Keratinocyte (primary cell): ENCODE data around the gene S100P. TPM values are rescaled to one million over a fixed set of nuclear protein-coding genes. Genes with fewer than 3 reads are reported as not detected.

ENCODE experiments used
- DNase-seq: peaks from one replicate; pipeline ENCODE4 v3.0.0-alpha.2; 2011; ENCODE audit warnings: low read depth, missing footprints, low spot score
- FAIRE-seq: peaks from 2 replicates; lab custom pipeline; 2011; peaks lifted over from hg19 to GRCh38; lab: Jason Lieb, UNC
- H2AFZ ChIP-seq: 2 replicates; pipeline ENCODE4 v1.6.0; 2012; ENCODE audit warnings: low read length, control low read depth, inconsistent platforms; ENCODE audit not compliant: control insufficient read depth
- H3K27ac ChIP-seq: 2 replicates; pipeline ENCODE4 v1.5.1; 2011; ENCODE audit warnings: low read length; ENCODE audit not compliant: control insufficient read depth, insufficient read depth
- H3K27me3 ChIP-seq: 3 replicates; pipeline ENCODE4 v1.6.0; 2011; ENCODE audit warnings: low read length; ENCODE audit not compliant: control insufficient read depth, insufficient read depth; ENCODE audit errors: extremely low read depth
- H3K36me3 ChIP-seq, 2 experiments: 2 replicates in 1 of 2; 3 replicates in 1 of 2; pipeline ENCODE4 v1.5.1; 2011; ENCODE audit warnings: low read length in 2 of 2, mild to moderate bottlenecking in 1 of 2; ENCODE audit not compliant: control insufficient read depth in 2 of 2, insufficient read depth in 2 of 2; ENCODE audit errors: extremely low read depth in 1 of 2
- H3K4me1 ChIP-seq: 3 replicates; pipeline ENCODE4 v1.5.1; 2011; ENCODE audit warnings: low read length; ENCODE audit not compliant: control insufficient read depth, insufficient read depth; ENCODE audit errors: extremely low read depth
- H3K4me2 ChIP-seq: 3 replicates; pipeline ENCODE4 v1.6.0; 2011; ENCODE audit warnings: low read depth, low read length; ENCODE audit not compliant: control insufficient read depth, insufficient read depth; ENCODE audit errors: extremely low read depth
- H3K4me3 ChIP-seq, 3 experiments: fragments of 200-600 bp in 1 of 3; sonication (generic) in 1 of 3; 2 replicates in 2 of 3; 3 replicates in 1 of 3; pipeline ENCODE4 v1.5.1; 2011 to 2016; ENCODE audit warnings: low read length in 3 of 3, mild to moderate bottlenecking in 3 of 3, control low read depth in 2 of 3, inconsistent platforms in 1 of 3, low read depth in 1 of 3, mixed read lengths in 1 of 3, mixed run types in 1 of 3, moderate library complexity in 1 of 3; ENCODE audit not compliant: control insufficient read depth in 2 of 3, insufficient read depth in 2 of 3; ENCODE audit errors: extremely low read depth in 1 of 3
- H3K79me2 ChIP-seq: 2 replicates; pipeline ENCODE4 v1.6.0; 2012; ENCODE audit warnings: low read length; ENCODE audit not compliant: control insufficient read depth, insufficient read depth
- H3K9ac ChIP-seq: 3 replicates; pipeline ENCODE4 v1.6.0; 2011; ENCODE audit warnings: low read length; ENCODE audit not compliant: control insufficient read depth, insufficient read depth; ENCODE audit errors: extremely low read depth
- H3K9me1 ChIP-seq: 3 replicates; pipeline ENCODE4 v1.6.0; 2011; ENCODE audit warnings: low read length; ENCODE audit not compliant: control insufficient read depth, insufficient read depth; ENCODE audit errors: extremely low read depth
- H3K9me3 ChIP-seq: 2 replicates; pipeline ENCODE4 v1.5.1; 2012; ENCODE audit warnings: low read depth, low read length; ENCODE audit not compliant: control insufficient read depth
- H4K20me1 ChIP-seq: 3 replicates; pipeline ENCODE4 v1.6.0; 2011; ENCODE audit warnings: low read length; ENCODE audit not compliant: control insufficient read depth, insufficient read depth; ENCODE audit errors: extremely low read depth
- EZH2 ChIP-seq: IDR thresholded peaks from one replicate; pipeline ENCODE4 v1.6.1; 2012; ENCODE audit warnings: inconsistent platforms, mild to moderate bottlenecking, low read length, moderate library complexity
- dilution Hi-C: fragments of 300-500 bp; cut with MboI; formaldehyde crosslinking; loops from one replicate; pipeline ENCODE4 v1.7.0; 2020; ENCODE audit warnings: low sequenced_read_pairs; ENCODE audit not compliant: extremely low pct_ligation_motif_present
- polyA plus RNA-seq, 5 experiments: library from polyadenylated mRNA; depleted of rRNA in 3 of 5; stranded (reverse) in 3 of 5; stranded (forward) in 1 of 5; unstranded in 1 of 5; fragments of >200 nt; gene quantifications; 1 replicate in 1 of 5; 2 replicates in 3 of 5; 3 replicates in 1 of 5; pipeline versions ENCODE4 v1.2.1 to v1.2.3, GENCODE V29; 2011 to 2012; ENCODE audit warnings: missing spikeins in 2 of 5, low read depth in 1 of 5, low replicate concordance in 1 of 5
- TF ChIP-seq, protein P1 (sequence below), 3 experiments: IDR thresholded peaks in 1 of 3; conservative IDR thresholded peaks in 1 of 3; optimal IDR thresholded peaks in 1 of 3; 2 replicates in 2 of 3; 3 replicates in 1 of 3; pipeline versions ENCODE3 to v1.5.1; 2011; ENCODE audit warnings: low read length in 3 of 3, mild to moderate bottlenecking in 3 of 3, moderate library complexity in 2 of 3, control low read depth in 1 of 3, inconsistent platforms in 1 of 3; ENCODE audit not compliant: insufficient read depth in 2 of 3; ENCODE audit errors: extremely low read depth in 1 of 3

The S100P gene
- polyA plus RNA-seq, 1 donor (not counting 4 experiments of a cell fraction or from before 2014, with no cell fraction given) = 1.7 TPM

GRCh38 chr4:6734165-6734786 lies 40.6 kb downstream of the S100P start:
- no peak overlapping the region for H3K4me2 ChIP-seq
- no peaks in the 10 kb centered on the region for H3K36me3 ChIP-seq
- TF ChIP-seq, protein P1, sequence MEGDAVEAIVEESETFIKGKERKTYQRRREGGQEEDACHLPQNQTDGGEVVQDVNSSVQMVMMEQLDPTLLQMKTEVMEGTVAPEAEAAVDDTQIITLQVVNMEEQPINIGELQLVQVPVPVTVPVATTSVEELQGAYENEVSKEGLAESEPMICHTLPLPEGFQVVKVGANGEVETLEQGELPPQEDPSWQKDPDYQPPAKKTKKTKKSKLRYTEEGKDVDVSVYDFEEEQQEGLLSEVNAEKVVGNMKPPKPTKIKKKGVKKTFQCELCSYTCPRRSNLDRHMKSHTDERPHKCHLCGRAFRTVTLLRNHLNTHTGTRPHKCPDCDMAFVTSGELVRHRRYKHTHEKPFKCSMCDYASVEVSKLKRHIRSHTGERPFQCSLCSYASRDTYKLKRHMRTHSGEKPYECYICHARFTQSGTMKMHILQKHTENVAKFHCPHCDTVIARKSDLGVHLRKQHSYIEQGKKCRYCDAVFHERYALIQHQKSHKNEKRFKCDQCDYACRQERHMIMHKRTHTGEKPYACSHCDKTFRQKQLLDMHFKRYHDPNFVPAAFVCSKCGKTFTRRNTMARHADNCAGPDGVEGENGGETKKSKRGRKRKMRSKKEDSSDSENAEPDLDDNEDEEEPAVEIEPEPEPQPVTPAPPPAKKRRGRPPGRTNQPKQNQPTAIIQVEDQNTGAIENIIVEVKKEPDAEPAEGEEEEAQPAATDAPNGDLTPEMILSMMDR (optimal IDR thresholded peaks at IDR 0.05 in 1 of 3, IDR thresholded peaks at IDR 0.05 in 1 of 3, conservative IDR thresholded peaks at IDR 0.05 in 1 of 3; ENCODE audit: extremely low read depth in 1 of 3, insufficient read depth in 2 of 3, low read length in 3 of 3) = no peak
- TF ChIP-seq EZH2 = no peak

DNA sequence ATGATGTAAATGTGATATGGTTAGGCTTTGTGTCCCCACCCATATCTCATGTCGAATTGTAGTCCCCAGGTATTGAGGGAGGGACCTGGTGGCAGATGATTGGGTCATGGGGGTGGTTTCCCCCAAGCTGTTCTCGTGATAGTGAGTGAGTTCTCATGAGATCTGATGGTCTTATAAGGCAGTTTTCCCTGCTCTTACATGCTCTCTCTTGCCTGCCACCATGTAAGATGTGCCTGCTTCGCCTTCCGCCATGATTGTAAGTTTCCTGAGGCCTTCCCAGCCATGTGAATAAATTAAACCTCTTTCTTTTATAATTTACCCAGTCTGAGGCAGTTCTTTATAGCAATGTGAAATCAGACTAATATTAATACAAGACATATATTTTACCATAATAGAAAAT lies 46.2 kb downstream of the S100P start:
- TF ChIP-seq, protein P1 (optimal IDR thresholded peaks at IDR 0.05 in 1 of 3, IDR thresholded peaks at IDR 0.05 in 1 of 3, conservative IDR thresholded peaks at IDR 0.05 in 1 of 3; ENCODE audit: extremely low read depth in 1 of 3, insufficient read depth in 2 of 3, low read length in 3 of 3) = no peak
- no peak for TF ChIP-seq EZH2
- Histone ChIP-seq H3K9me3 (no peaks in the 10 kb centered on the region), H3K9me1 (no peaks in the 10 kb centered on the region), H3K79me2 (no peaks in the 10 kb centered on the region), H3K4me1 (no peaks in the 10 kb centered on the region), H3K4me2 (no peak overlapping the region), H3K27ac (no peak overlapping the region), H2AFZ (no peak overlapping the region), H4K20me1 (no peaks in the 10 kb centered on the region), H3K9ac (no peak overlapping the region), H3K36me3 (no peaks in the 10 kb centered on the region), H3K27me3 (peaks cover 3% of the 10 kb centered on the region), H3K4me3 (no peak overlapping the region)
- no peak for DNase-seq
- no peak for FAIRE-seq
- dilution Hi-C loops = no loop called here

More at GRCh38 chr4:6734165-6734786, 40.6 kb downstream of the S100P start:
- Histone ChIP-seq H3K9me3 (no peaks in the 10 kb centered on the region), H3K4me3 (no peak overlapping the region), H3K9ac (no peak overlapping the region), H3K27ac (no peak overlapping the region), H3K27me3 (no peaks in the 10 kb centered on the region), H3K4me1 (peaks cover 9% of the 10 kb centered on the region), H4K20me1 (no peaks in the 10 kb centered on the region), H3K79me2 (no peaks in the 10 kb centered on the region), H3K9me1 (no peaks in the 10 kb centered on the region), H2AFZ (no peak overlapping the region)
- dilution Hi-C loops = no loop called here
- DNase-seq (no peak), FAIRE-seq (no peak)
